HCT116 (cell line): ENCODE measurements around the gene GATA3. TPM values are rescaled to one million over a fixed set of nuclear protein-coding genes. Genes with fewer than 3 reads are reported as not detected.

Source experiments
- ATAC-seq: fragments of 200-7000 bp; cut with Tn5 transposase; 2 replicates; pipeline ENCODE4 v1.9.1; 2020; ENCODE audit warnings: mild to moderate bottlenecking, moderate library complexity
- BruUV-seq: library from RNA; stranded (reverse); fragments of 400-500 nt; replicated peaks from 2 replicates; lab custom pipeline; 2021; lab: Mats Ljungman, UMichigan
- CTCF ChIA-PET: fragments of 300-600 bp; sonication (Branson Sonifier 250); formaldehyde crosslinking; loops from one replicate; lab custom pipeline; 2021; ENCODE audit warnings: antibody characterized with exemption; lab: Charles Lee
- POLR2A ChIA-PET: fragments of 300-600, 350-600 bp; sonication (Branson Sonifier 250); formaldehyde crosslinking; loops from one replicate; lab custom pipeline; 2021; ENCODE audit warnings: antibody characterized with exemption; lab: Charles Lee
- RAD21 ChIA-PET, 2 experiments: fragments of 300-600 bp; sonication (Branson Sonifier 250); formaldehyde crosslinking; loops; one replicate each; lab custom pipeline; 2023; ENCODE audit warnings: low total read pairs in 2 of 2; ENCODE audit not compliant: uncharacterized antibody in 2 of 2, unreplicated experiment in 2 of 2, low non-redundant PET in 1 of 2; lab: Charles Lee
- DNase-seq: peaks from one replicate; pipeline ENCODE4 v3.0.0-alpha.2; 2010; ENCODE audit warnings: low read depth, low spot score
- H2AFZ ChIP-seq: fragments of 200-600 bp; shearing (Covaris generic), sonication (generic); 2 replicates; pipeline ENCODE4 v1.6.1; 2017; ENCODE audit warnings: low read depth, mixed run types, mixed read lengths, antibody characterized with exemption, low read length; ENCODE audit not compliant: poor library complexity, severe bottlenecking
- H3K27ac ChIP-seq: 2 replicates; pipeline ENCODE4 v1.5.1; 2012; ENCODE audit warnings: low read depth, low read length
- H3K27me3 ChIP-seq: fragments of 200-600 bp; sonication (generic); 2 replicates; pipeline ENCODE4 v1.6.1; 2016; ENCODE audit warnings: mixed run types, low read length, mixed read lengths; ENCODE audit not compliant: insufficient read depth
- H3K36me3 ChIP-seq, 2 experiments: fragments of 200-500 bp in 1 of 2; fragments of 200-600 bp in 1 of 2; sonication (Bioruptor generic) in 1 of 2; sonication (generic) in 1 of 2; 2 replicates each; pipeline versions ENCODE4 v1.5.1 to v1.6.1; 2014 to 2016; ENCODE audit warnings: low read length in 2 of 2, inconsistent platforms in 1 of 2, mixed read lengths in 1 of 2, mixed run types in 1 of 2; ENCODE audit not compliant: insufficient read depth in 2 of 2, control insufficient read depth in 1 of 2
- H3K4me1 ChIP-seq, 2 experiments: fragments of 200-600 bp in 1 of 2; sonication (generic) in 1 of 2; 2 replicates each; pipeline versions ENCODE4 v1.5.1 to v1.6.1; 2012 to 2017; ENCODE audit warnings: low read length in 2 of 2, inconsistent platforms in 1 of 2, mild to moderate bottlenecking in 1 of 2, mixed read lengths in 1 of 2, mixed run types in 1 of 2, moderate library complexity in 1 of 2; ENCODE audit not compliant: insufficient read depth in 2 of 2, control insufficient read depth in 1 of 2
- H3K4me2 ChIP-seq: fragments of 200-600 bp; sonication (generic); 2 replicates; pipeline ENCODE4 v1.6.1; 2017; ENCODE audit warnings: mixed run types, low read length, mixed read lengths
- H3K4me3 ChIP-seq, 2 experiments: fragments of 200-600 bp in 1 of 2; sonication (generic) in 1 of 2; replicated peaks in 1 of 2; 2 replicates each; pipeline ENCODE4 v1.5.1; 2011 to 2016; ENCODE audit warnings: low read length in 2 of 2, control low read depth in 1 of 2, low read depth in 1 of 2, mild to moderate bottlenecking in 1 of 2, mixed read lengths in 1 of 2, mixed run types in 1 of 2
- H3K79me2 ChIP-seq: fragments of 200-600 bp; sonication (generic); 2 replicates; pipeline ENCODE4 v1.6.1; 2017; ENCODE audit warnings: mild to moderate bottlenecking, mixed run types, low read length, moderate library complexity, mixed read lengths; ENCODE audit not compliant: insufficient read depth
- H3K9ac ChIP-seq: fragments of 200-600 bp; sonication (generic); 2 replicates; pipeline ENCODE4 v1.6.1; 2016; ENCODE audit warnings: low read length, mixed read lengths
- H3K9me2 ChIP-seq: fragments of 200-600 bp; sonication (generic), shearing (Covaris generic); 2 replicates; pipeline ENCODE4 v1.6.1; 2017; ENCODE audit warnings: mixed run types, mild to moderate bottlenecking, moderate library complexity; ENCODE audit not compliant: insufficient read depth
- H3K9me3 ChIP-seq, 2 experiments: fragments of 200-500 bp in 1 of 2; fragments of 200-600 bp in 1 of 2; sonication (Bioruptor generic) in 1 of 2; sonication (generic) in 1 of 2; 2 replicates each; pipeline ENCODE4 v1.6.1; 2014 to 2017; ENCODE audit warnings: low read length in 2 of 2, mixed read lengths in 2 of 2, inconsistent platforms in 1 of 2, low read depth in 1 of 2, mild to moderate bottlenecking in 1 of 2, mixed run types in 1 of 2, moderate library complexity in 1 of 2; ENCODE audit not compliant: control insufficient read depth in 1 of 2, insufficient read depth in 1 of 2
- H4K20me1 ChIP-seq: fragments of 200-600 bp; sonication (generic), shearing (Covaris generic); 2 replicates; pipeline ENCODE4 v1.6.1; 2017; ENCODE audit warnings: mixed run types, mild to moderate bottlenecking, moderate library complexity; ENCODE audit not compliant: insufficient read depth
- CBX3 ChIP-seq: IDR thresholded peaks from 2 replicates; pipeline ENCODE4 v1.6.1; 2012; ENCODE audit warnings: low read depth
- EGR1 ChIP-seq: IDR thresholded peaks from 2 replicates; pipeline ENCODE4 v1.6.1; 2012; ENCODE audit warnings: low read depth
- EZH2 ChIP-seq: fragments of 200-600 bp; sonication (generic); IDR thresholded peaks from 2 replicates; pipeline ENCODE4 v1.6.1; 2017; ENCODE audit warnings: antibody characterized with exemption, mixed run types
- EZH2phosphoT487 ChIP-seq: fragments of 200-600 bp; IDR thresholded peaks from 2 replicates; pipeline ENCODE4 v1.6.1; 2018; ENCODE audit warnings: antibody characterized with exemption, borderline replicate concordance
- FOSL1 ChIP-seq: IDR thresholded peaks from 2 replicates; pipeline ENCODE4 v1.6.1; 2012; ENCODE audit warnings: low read depth
- RAD21 ChIP-seq: IDR thresholded peaks from 2 replicates; pipeline ENCODE4 v1.6.1; 2012; ENCODE audit warnings: low read depth, mild to moderate bottlenecking
- SIN3A ChIP-seq: IDR thresholded peaks from 2 replicates; pipeline ENCODE4 v1.6.1; 2012; ENCODE audit warnings: low read depth
- TCF7L2 ChIP-seq: IDR thresholded peaks from 2 replicates; pipeline ENCODE4 v1.7.0; 2011; ENCODE audit warnings: borderline replicate concordance, inconsistent platforms; ENCODE audit not compliant: insufficient read depth, insufficient read length; ENCODE audit errors: extremely low read depth
- YY1 ChIP-seq: IDR thresholded peaks from 2 replicates; pipeline ENCODE4 v1.6.1; 2011; ENCODE audit warnings: low read length, low read depth, moderate library complexity, mild to moderate bottlenecking; ENCODE audit not compliant: insufficient replicate concordance; ENCODE audit errors: extremely low read depth
- ZFX ChIP-seq: fragments of 450-650 bp; IDR thresholded peaks from 2 replicates; pipeline ENCODE4 v1.6.1; 2017
- ZNF274 ChIP-seq: fragments of 200-500 bp; sonication (Bioruptor generic); IDR thresholded peaks from 2 replicates; pipeline ENCODE4 v1.6.1; 2014; ENCODE audit warnings: mild to moderate bottlenecking, low read depth, low read length, inconsistent platforms
- intact Hi-C: fragments of 100-400 bp; cut with micrococcal nuclease; formaldehyde crosslinking; loops from 2 replicates; pipeline ENCODE4 v1.10.0; 2022
- total RNA-seq: library from RNA; stranded (reverse); gene quantifications from one replicate; pipeline ENCODE4 v1.2.1, GENCODE V29; 2021; ENCODE audit not compliant: unreplicated experiment
- TF ChIP-seq, protein P1 (sequence below): IDR thresholded peaks from 2 replicates; pipeline ENCODE4 v1.6.1; 2012
- TF ChIP-seq, protein P2 (sequence below), 3 experiments: fragments of 200-600 bp in 1 of 3; sonication (generic) in 1 of 3; IDR thresholded peaks in 2 of 3; conservative IDR thresholded peaks in 1 of 3; 2 replicates each; pipeline ENCODE4 v1.5.1; 2012 to 2017; ENCODE audit warnings: low read depth in 2 of 3, low read length in 2 of 3, antibody characterized with exemption in 1 of 3, borderline replicate concordance in 1 of 3, control low read depth in 1 of 3, mild to moderate bottlenecking in 1 of 3, mixed read lengths in 1 of 3, mixed run types in 1 of 3, moderate library complexity in 1 of 3; ENCODE audit not compliant: insufficient read depth in 1 of 3
- TF ChIP-seq, protein P3 (sequence below): IDR thresholded peaks from 2 replicates; pipeline ENCODE4 v1.6.1; 2011; ENCODE audit warnings: mild to moderate bottlenecking, low read length, moderate library complexity; ENCODE audit not compliant: insufficient replicate concordance; ENCODE audit errors: extremely low read depth

The GATA3 gene
- total RNA-seq, 1 experiment from 2014 or later, result 2.7 TPM

DNA sequence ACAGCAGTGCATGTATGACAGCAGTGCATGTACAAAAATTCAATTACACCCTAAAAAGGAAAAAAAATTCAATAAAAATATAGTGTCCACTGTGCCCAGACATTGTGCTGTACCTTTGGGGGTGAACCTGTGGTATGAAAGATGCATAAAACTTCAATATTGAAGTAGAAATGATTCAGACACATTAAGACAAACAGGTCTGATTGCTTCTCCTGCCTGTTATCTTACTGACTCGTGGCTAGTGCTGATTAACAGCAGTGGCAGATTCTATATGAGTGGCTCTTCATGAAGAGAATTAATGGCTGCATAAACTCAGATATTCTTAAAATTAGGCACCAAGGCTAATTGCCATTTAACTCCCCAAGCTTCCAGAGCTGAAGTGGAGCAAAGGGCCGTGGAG lies 37.9 kb downstream of the GATA3 start (continued):
- TF ChIP-seq SIN3A, result no peak
- TF ChIP-seq FOSL1, result no peak
- TF ChIP-seq, protein P1, sequence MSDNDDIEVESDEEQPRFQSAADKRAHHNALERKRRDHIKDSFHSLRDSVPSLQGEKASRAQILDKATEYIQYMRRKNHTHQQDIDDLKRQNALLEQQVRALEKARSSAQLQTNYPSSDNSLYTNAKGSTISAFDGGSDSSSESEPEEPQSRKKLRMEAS, result no peak
- no peak for TF ChIP-seq CBX3
- TF ChIP-seq TCF7L2, result no peak
- TF ChIP-seq EZH2phosphoT487, result no peak
- no peak for TF ChIP-seq ZNF274
- no peak for TF ChIP-seq EZH2

DNA sequence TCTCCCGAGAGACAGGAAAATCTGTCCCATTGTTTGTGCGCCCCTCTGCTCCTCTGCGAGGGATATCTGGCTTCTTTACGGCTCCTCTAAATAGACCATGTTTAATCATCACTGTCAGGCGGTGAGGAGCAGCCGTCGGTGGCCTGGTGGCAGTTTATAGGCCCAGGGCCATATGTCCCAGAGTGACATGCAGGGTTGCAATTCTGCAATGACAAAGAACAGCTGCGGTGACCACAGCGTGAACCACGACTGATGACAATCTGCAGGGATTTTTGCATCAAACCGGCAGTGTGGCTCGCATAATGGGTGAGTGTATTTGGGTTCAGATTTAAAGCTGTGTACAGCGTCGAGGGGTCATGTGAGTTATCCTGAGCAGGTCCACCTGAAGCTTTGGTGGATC lies 41.5 kb downstream of the GATA3 start:
- no peak for DNase-seq
- H3K9ac ChIP-seq, result no peak overlapping the region
- H3K4me1 ChIP-seq, result no peaks in the 10 kb centered on the region
- H3K9me2 ChIP-seq, result no peaks in the 10 kb centered on the region
- ChIA-PET RAD21 (no interaction called here), CTCF (no interaction called here), POLR2A (no interaction called here)
- no peak for ATAC-seq
- H2AFZ ChIP-seq, result no peak overlapping the region
- no peaks in the 10 kb centered on the region for H3K9me3 ChIP-seq
- BruUV-seq, result no TSS peak
- H3K4me2 ChIP-seq, result no peak overlapping the region
- H3K4me3 ChIP-seq, result no peak overlapping the region
- H4K20me1 ChIP-seq, result no peaks in the 10 kb centered on the region
- H3K79me2 ChIP-seq, result no peaks in the 10 kb centered on the region
- TF ChIP-seq RAD21 (no peak), EZH2phosphoT487 (no peak), ZFX (no peak), FOSL1 (no peak), TCF7L2 (no peak), EGR1 (no peak), YY1 (no peak), ZNF274 (no peak)
- TF ChIP-seq, protein P2, sequence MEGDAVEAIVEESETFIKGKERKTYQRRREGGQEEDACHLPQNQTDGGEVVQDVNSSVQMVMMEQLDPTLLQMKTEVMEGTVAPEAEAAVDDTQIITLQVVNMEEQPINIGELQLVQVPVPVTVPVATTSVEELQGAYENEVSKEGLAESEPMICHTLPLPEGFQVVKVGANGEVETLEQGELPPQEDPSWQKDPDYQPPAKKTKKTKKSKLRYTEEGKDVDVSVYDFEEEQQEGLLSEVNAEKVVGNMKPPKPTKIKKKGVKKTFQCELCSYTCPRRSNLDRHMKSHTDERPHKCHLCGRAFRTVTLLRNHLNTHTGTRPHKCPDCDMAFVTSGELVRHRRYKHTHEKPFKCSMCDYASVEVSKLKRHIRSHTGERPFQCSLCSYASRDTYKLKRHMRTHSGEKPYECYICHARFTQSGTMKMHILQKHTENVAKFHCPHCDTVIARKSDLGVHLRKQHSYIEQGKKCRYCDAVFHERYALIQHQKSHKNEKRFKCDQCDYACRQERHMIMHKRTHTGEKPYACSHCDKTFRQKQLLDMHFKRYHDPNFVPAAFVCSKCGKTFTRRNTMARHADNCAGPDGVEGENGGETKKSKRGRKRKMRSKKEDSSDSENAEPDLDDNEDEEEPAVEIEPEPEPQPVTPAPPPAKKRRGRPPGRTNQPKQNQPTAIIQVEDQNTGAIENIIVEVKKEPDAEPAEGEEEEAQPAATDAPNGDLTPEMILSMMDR (IDR thresholded peaks at IDR 0.05 in 2 of 3, conservative IDR thresholded peaks at IDR 0.05 in 1 of 3; ENCODE audit: borderline replicate concordance in 1 of 3, insufficient read depth in 1 of 3, low read depth in 2 of 3, low read length in 2 of 3), result no peak
- TF ChIP-seq, protein P3, sequence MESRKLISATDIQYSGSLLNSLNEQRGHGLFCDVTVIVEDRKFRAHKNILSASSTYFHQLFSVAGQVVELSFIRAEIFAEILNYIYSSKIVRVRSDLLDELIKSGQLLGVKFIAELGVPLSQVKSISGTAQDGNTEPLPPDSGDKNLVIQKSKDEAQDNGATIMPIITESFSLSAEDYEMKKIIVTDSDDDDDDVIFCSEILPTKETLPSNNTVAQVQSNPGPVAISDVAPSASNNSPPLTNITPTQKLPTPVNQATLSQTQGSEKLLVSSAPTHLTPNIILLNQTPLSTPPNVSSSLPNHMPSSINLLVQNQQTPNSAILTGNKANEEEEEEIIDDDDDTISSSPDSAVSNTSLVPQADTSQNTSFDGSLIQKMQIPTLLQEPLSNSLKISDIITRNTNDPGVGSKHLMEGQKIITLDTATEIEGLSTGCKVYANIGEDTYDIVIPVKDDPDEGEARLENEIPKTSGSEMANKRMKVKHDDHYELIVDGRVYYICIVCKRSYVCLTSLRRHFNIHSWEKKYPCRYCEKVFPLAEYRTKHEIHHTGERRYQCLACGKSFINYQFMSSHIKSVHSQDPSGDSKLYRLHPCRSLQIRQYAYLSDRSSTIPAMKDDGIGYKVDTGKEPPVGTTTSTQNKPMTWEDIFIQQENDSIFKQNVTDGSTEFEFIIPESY, result no peak
- intact Hi-C loops, result no loop called here
- H3K36me3 ChIP-seq, result no peaks in the 10 kb centered on the region
- H3K27ac ChIP-seq, result no peak overlapping the region
- H3K27me3 ChIP-seq, result 0 out of 2 replicates have a peak, but pooled peaks cover 2% of the 10 kb centered on the region
